Measurements from ENCODE around the gene LUZP1.
A peak's percentile ranks its signal among the peaks of the same experiment; 100 is the strongest.

The LUZP1 gene

GRCh38 chr1:23102289-23102688 lies 66.4 kb downstream of the LUZP1 start (continued):
- no peak for TF ChIP-seq ZNF169 (tag by site-specific recombination; IDR thresholded peaks at IDR 0.05)
- no peak for TF ChIP-seq ZNF785 (tag by site-specific recombination; IDR thresholded peaks at IDR 0.05)
- no peak for TF ChIP-seq ZSCAN23 (tag by site-specific recombination; IDR thresholded peaks at IDR 0.05)
- TF ChIP-seq ZNF324 (tag by site-specific recombination; IDR thresholded peaks at IDR 0.05), result no peak
- no peak for TF ChIP-seq ZNF558 (tag by site-specific recombination; IDR thresholded peaks at IDR 0.05)

- TF ChIP-seq PRDM10 (tag by site-specific recombination; IDR thresholded peaks at IDR 0.05) (peak; percentile 49; the same call in 1 of the 2 replicates), ZNF629 (tag by site-specific recombination; IDR thresholded peaks at IDR 0.05) (no peak), ZNF146 (tag by site-specific recombination; IDR thresholded peaks at IDR 0.05) (no peak), KLF9 (tag by site-specific recombination; IDR thresholded peaks at IDR 0.05; ENCODE audit: low read depth) (no peak), ZNF654 (tag by site-specific recombination; IDR thresholded peaks at IDR 0.05; ENCODE audit: low read depth) (no peak), ZXDB (tag by site-specific recombination; IDR thresholded peaks at IDR 0.05) (no peak)
- CTCF ChIA-PET, result interaction anchor here (0.7 to 12.9 kb wide), 4 partner anchors 31 to 83 kb away, joined by 3 to 333 read pairs (median 4); no protein-coding TSS in a partner anchor
- peaks cover 0 to 20% of the 10 kb centered on the region in 2 experiments; a peak in 2 of 3 replicates for H3K36me3 ChIP-seq (ENCODE audit: control insufficient read depth in 2 of 2, insufficient read depth in 1 of 2, low read length in 2 of 2)
Measured at GRCh38 chr1:23101887-23102286, 66.8 kb downstream of the LUZP1 start.

GRCh38 chr1:23101101-23101827 lies 67.4 kb downstream of the LUZP1 start:
- Histone ChIP-seq H3K9me3 (ENCODE audit: control insufficient read depth, insufficient read depth, low read depth, low read length) (no peaks in the 10 kb centered on the region), H3K4me1 (ENCODE audit: control insufficient read depth, insufficient read depth, low read length) (peaks cover 32% of the 10 kb centered on the region), H3K4me3 (ENCODE audit: low read depth, low read length) (no peak overlapping the region), H3K36me3 (ENCODE audit: control insufficient read depth in 2 of 2, insufficient read depth in 1 of 2, low read length in 2 of 2) (peaks cover 0 to 17% of the 10 kb centered on the region in 2 experiments; a peak in 2 of 3 replicates), H3K27ac (ENCODE audit: extremely low read depth, low read depth, low read length) (no peak overlapping the region)
- no peak for TF ChIP-seq ZSCAN23 (tag by site-specific recombination; IDR thresholded peaks at IDR 0.05)
- ChIA-PET POLR2A (interaction anchor here (0.6 to 3.0 kb wide), 4 partner anchors 13 to 196 kb away, joined by 3 to 13 read pairs (median 6); no protein-coding TSS in a partner anchor), CTCF (interaction anchor here (0.6 to 12.9 kb wide), 6 partner anchors 9 to 1003 kb away, joined by 3 to 333 read pairs (median 16); no protein-coding TSS in a partner anchor)

More at GRCh38 chr1:23101887-23102286, 66.8 kb downstream of the LUZP1 start:
- POLR2A ChIA-PET, result interaction anchor here (0.6 kb wide), 1 partner anchor 196 kb away, joined by 6 read pairs; no protein-coding TSS in a partner anchor
- peaks cover 32% of the 10 kb centered on the region for H3K4me1 ChIP-seq (ENCODE audit: control insufficient read depth, insufficient read depth, low read length)
- no peak overlapping the region for H3K27ac ChIP-seq (ENCODE audit: extremely low read depth, low read depth, low read length)
- no peaks in the 10 kb centered on the region for H3K9me3 ChIP-seq (ENCODE audit: control insufficient read depth, insufficient read depth, low read depth, low read length)
- no peak overlapping the region for H3K4me3 ChIP-seq (ENCODE audit: low read depth, low read length)

GRCh38 chr1:23100074-23100748 lies 68.4 kb downstream of the LUZP1 start:
- Histone ChIP-seq H3K27ac (ENCODE audit: extremely low read depth, low read depth, low read length) (no peak overlapping the region), H3K4me1 (ENCODE audit: control insufficient read depth, insufficient read depth, low read length) (peaks cover 32% of the 10 kb centered on the region), H3K9me3 (ENCODE audit: control insufficient read depth, insufficient read depth, low read depth, low read length) (no peaks in the 10 kb centered on the region), H3K36me3 (ENCODE audit: control insufficient read depth in 2 of 2, insufficient read depth in 1 of 2, low read length in 2 of 2) (peaks cover 0 to 11% of the 10 kb centered on the region in 2 experiments; a peak in 1 of 3 replicates), H3K4me3 (ENCODE audit: low read depth, low read length) (no peak overlapping the region)
- POLR2A ChIA-PET, result interaction anchor here (1.2 to 3.0 kb wide), 4 partner anchors 12 to 84 kb away, joined by 3 to 13 read pairs (median 5); no protein-coding TSS in a partner anchor
- CTCF ChIA-PET, result interaction anchor here (0.5 to 12.9 kb wide), 20 partner anchors 10 to 427 kb away, joined by 3 to 333 read pairs (median 6); no protein-coding TSS in a partner anchor
- TF ChIP-seq ZNF16 (tag by site-specific recombination; IDR thresholded peaks at IDR 0.05; ENCODE audit: low read depth) (no peak), ZNF529 (tag by site-specific recombination; IDR thresholded peaks at IDR 0.05; ENCODE audit: insufficient replicate concordance) (no peak), ZNF394 (tag by site-specific recombination; IDR thresholded peaks at IDR 0.05; ENCODE audit: borderline replicate concordance) (peak; percentile 26; the same call in 1 of the 2 replicates), TCF7L2 (IDR thresholded peaks at IDR 0.05; ENCODE audit: borderline replicate concordance, low read depth, low read length) (no peak), ZNF416 (tag by site-specific recombination; IDR thresholded peaks at IDR 0.05) (no peak), ZNF621 (tag by site-specific recombination; IDR thresholded peaks at IDR 0.05) (no peak), GLIS1 (tag by site-specific recombination; IDR thresholded peaks at IDR 0.05) (peak; percentile 42; the same call in 1 of the 2 replicates), ZNF555 (tag by site-specific recombination; conservative IDR thresholded peaks at IDR 0.05) (no peak), WT1 (tag by site-specific recombination; IDR thresholded peaks at IDR 0.05) (peak; percentile 20; the same call in 1 of the 2 replicates), ZNF660 (tag by site-specific recombination; IDR thresholded peaks at IDR 0.05) (peak; percentile 59; the same call in 1 of the 2 replicates), ZNF585B (tag by site-specific recombination; IDR thresholded peaks at IDR 0.05) (no peak), ZNF366 (tag by site-specific recombination; conservative IDR thresholded peaks at IDR 0.05) (peak; percentile 79; the same call in 1 of the 2 replicates), ZNF501 (tag by site-specific recombination; IDR thresholded peaks at IDR 0.05) (no peak), ZNF510 (tag by site-specific recombination; IDR thresholded peaks at IDR 0.05; ENCODE audit: insufficient replicate concordance) (no peak)
